ENCODE results near the gene SETBP1. TPM values are rescaled to one million over a fixed set of nuclear protein-coding genes. Genes with fewer than 3 reads are reported as not detected.

SETBP1 gene
- polyA plus RNA-seq, 1 experiment, result 0.71 TPM

DNA sequence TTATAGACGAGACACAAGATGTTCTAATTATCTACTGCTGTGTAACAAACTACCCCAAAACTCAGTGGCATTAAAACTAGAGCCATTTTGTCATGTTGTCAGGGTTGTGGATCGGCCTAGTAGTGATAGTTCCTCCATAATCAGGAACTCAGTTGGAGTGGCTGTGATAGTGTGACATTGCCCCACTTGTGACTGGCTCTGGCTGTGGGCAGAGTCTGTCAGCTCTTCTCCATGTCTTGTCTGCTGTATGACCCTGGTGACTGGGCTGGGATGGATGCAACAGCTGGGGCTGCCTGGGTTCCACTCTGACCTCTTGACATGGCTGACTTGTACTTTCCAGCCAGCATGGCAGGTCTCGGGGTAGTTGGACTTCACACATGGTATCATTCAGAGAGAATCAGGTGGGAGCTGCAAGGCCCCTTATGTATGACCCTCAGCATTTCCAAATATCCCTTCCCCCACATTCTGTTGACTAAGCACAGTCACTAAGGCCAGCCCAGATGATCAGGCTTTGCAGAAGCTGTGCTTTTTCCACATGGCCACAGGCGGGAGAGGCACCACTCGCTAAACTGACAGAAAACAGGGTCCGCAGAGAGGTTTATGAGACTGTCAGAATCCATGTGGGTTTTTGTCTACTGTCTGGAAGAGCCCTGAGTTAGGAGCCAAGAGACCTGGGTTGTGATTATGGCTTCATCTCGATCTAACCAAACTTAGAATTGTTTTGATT is 50.3 kb downstream of the SETBP1 start:
- no peak overlapping the region for H3K4me3 ChIP-seq (ENCODE audit: low read depth, low read length)
- CTCF ChIA-PET, result no interaction called here

DNA sequence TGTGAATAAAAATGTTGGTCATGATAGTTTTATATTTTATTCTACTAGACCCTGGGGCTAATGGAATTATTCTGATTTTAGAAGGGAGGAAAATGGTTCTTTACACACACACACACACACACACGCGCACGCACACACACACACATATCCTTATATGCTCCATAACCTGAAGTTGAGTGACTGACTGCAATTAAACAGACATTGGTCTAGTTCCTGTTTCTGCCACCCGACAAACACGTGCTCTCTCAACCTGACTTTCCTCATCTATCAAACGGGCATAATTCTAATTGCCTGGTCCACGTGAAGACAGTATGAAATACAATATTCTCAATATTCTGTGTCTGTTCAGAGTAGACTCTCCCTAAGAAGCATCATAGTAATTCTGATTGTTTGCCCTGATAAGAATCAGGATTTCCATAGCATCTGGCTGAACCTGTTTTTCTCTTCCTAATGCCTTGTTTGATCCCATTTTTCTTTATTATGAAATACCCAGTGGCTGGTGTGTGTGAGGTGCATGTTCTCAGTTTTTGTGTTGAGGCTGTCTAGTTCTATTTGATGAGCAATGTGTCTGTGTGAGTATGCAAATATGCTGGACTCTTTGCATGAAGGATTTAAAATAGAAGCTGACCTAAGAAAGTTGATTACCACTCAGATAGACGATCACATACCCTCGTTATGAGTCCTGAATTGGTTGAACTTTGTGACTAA is 51.0 kb downstream of the SETBP1 start:
- POLR2A ChIA-PET, result no interaction called here
- DNase-seq (ENCODE audit: low read depth, low spot score), result no peak
- H3K9me3 ChIP-seq (ENCODE audit: control insufficient read depth, insufficient read depth, low read length), result no peaks in the 10 kb centered on the region
- CTCF ChIA-PET, result no interaction called here
- H3K4me3 ChIP-seq (ENCODE audit: low read depth, low read length), result no peak overlapping the region
- no peaks in the 10 kb centered on the region for H3K27me3 ChIP-seq (ENCODE audit: control insufficient read depth, insufficient read depth, low read length)
- TF ChIP-seq, protein P1, sequence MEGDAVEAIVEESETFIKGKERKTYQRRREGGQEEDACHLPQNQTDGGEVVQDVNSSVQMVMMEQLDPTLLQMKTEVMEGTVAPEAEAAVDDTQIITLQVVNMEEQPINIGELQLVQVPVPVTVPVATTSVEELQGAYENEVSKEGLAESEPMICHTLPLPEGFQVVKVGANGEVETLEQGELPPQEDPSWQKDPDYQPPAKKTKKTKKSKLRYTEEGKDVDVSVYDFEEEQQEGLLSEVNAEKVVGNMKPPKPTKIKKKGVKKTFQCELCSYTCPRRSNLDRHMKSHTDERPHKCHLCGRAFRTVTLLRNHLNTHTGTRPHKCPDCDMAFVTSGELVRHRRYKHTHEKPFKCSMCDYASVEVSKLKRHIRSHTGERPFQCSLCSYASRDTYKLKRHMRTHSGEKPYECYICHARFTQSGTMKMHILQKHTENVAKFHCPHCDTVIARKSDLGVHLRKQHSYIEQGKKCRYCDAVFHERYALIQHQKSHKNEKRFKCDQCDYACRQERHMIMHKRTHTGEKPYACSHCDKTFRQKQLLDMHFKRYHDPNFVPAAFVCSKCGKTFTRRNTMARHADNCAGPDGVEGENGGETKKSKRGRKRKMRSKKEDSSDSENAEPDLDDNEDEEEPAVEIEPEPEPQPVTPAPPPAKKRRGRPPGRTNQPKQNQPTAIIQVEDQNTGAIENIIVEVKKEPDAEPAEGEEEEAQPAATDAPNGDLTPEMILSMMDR (IDR thresholded peaks at IDR 0.05; ENCODE audit: low read depth, low read length), result no peak
- H3K27ac ChIP-seq (ENCODE audit: low read depth, low read length), result no peak overlapping the region

More for the DNA sequence above, 50.3 kb downstream of the SETBP1 start:
- no peak for DNase-seq (ENCODE audit: low read depth, low spot score)
- POLR2A ChIA-PET, result no interaction called here
- TF ChIP-seq, protein P1 (IDR thresholded peaks at IDR 0.05; ENCODE audit: low read depth, low read length), result no peak
- no peaks in the 10 kb centered on the region for H3K9me3 ChIP-seq (ENCODE audit: control insufficient read depth, insufficient read depth, low read length)
- no peak overlapping the region for H3K27ac ChIP-seq (ENCODE audit: low read depth, low read length)
- no peaks in the 10 kb centered on the region for H3K27me3 ChIP-seq (ENCODE audit: control insufficient read depth, insufficient read depth, low read length)

DNA sequence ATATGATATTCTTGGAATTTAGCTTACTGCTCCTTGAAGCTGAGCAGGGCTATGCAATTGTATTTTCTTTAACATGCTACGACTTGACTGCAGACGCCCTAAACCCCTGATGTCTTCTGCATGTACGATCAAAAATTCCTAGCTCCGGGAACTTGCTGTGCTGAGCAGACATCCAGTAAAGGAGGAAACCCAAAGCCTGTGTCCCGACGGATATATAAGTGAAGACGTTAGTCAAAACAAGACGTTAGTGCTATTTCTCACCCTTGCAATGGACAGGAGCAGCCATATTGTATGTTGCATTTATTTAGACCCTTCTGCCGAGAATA is 51.5 kb downstream of the SETBP1 start:
- ChIA-PET CTCF (no interaction called here), POLR2A (no interaction called here)
- TF ChIP-seq, protein P1 (IDR thresholded peaks at IDR 0.05; ENCODE audit: low read depth, low read length), result no peak
- no peak for DNase-seq (ENCODE audit: low read depth, low spot score)
- Histone ChIP-seq H3K9me3 (ENCODE audit: control insufficient read depth, insufficient read depth, low read length) (no peaks in the 10 kb centered on the region), H3K27ac (ENCODE audit: low read depth, low read length) (no peak overlapping the region), H3K27me3 (ENCODE audit: control insufficient read depth, insufficient read depth, low read length) (no peaks in the 10 kb centered on the region), H3K4me3 (ENCODE audit: low read depth, low read length) (no peak overlapping the region)

DNA sequence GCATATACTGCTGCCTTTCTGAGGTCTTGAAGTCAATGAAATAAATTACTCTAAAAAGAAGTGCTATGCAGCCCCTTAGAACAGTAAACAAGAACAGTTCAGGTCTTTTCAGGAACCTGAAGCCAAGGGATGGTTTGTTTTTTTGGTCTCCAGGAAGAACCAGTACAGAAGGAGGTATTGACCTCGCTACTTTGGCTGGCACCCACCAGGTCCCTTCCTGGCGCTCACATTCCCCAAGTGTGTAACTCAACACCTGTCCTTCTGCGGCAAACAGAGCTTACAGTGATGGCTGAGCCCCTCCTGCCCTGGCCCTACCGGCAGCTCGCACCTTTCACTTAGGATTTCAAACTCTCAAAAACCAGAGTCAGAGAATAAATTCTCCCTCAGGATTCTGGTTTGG is 51.9 kb downstream of the SETBP1 start:
- no peak overlapping the region for H3K4me3 ChIP-seq (ENCODE audit: low read depth, low read length)
- no peaks in the 10 kb centered on the region for H3K9me3 ChIP-seq (ENCODE audit: control insufficient read depth, insufficient read depth, low read length)
- no peak for DNase-seq (ENCODE audit: low read depth, low spot score)
- ChIA-PET CTCF (no interaction called here), POLR2A (no interaction called here)
- H3K27me3 ChIP-seq (ENCODE audit: control insufficient read depth, insufficient read depth, low read length), result no peaks in the 10 kb centered on the region
- H3K27ac ChIP-seq (ENCODE audit: low read depth, low read length), result no peak overlapping the region
- TF ChIP-seq, protein P1 (IDR thresholded peaks at IDR 0.05; ENCODE audit: low read depth, low read length), result no peak

DNA sequence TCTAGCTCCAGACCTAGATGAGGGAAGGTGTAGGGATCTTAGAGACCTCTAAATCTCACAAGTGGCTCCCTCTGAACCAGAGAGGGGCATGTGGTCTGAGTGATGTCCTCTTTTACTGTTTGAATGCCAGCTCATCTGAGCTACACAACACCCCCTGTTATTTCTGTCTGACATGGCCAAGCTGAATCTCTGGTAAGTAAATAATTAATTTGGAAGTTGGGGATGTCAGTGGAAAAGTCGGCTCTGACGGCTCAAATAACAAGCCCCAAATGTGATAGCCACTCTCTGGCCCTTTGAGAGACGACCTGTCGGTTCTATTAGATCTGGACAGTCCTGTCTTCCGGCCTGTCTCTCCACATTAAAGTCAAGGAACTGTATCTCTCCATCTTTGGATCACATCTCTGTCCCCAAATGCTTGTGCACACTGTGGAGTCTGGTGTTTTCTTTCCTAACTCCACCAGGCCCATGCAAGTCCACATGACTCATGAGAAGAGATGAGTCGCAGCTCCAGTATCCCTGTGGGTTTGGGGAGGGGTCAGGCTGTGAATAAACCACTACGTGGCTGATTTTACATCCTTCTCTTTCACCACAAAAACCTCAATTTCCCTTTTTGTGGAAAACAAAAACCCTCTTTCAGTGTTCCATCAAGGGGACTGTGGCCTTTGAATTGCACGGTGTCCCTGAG is 52.5 kb downstream of the SETBP1 start:
- H3K27me3 ChIP-seq (ENCODE audit: control insufficient read depth, insufficient read depth, low read length), result no peaks in the 10 kb centered on the region
- no peak overlapping the region for H3K27ac ChIP-seq (ENCODE audit: low read depth, low read length)
- TF ChIP-seq, protein P1 (IDR thresholded peaks at IDR 0.05; ENCODE audit: low read depth, low read length), result no peak
- H3K4me3 ChIP-seq (ENCODE audit: low read depth, low read length), result no peak overlapping the region
- DNase-seq (ENCODE audit: low read depth, low spot score), result peak; percentile 44
- ChIA-PET POLR2A (no interaction called here), CTCF (no interaction called here)
- H3K9me3 ChIP-seq (ENCODE audit: control insufficient read depth, insufficient read depth, low read length), result no peaks in the 10 kb centered on the region

All from AG04450 (cell line).